ENCODE measurements around the gene CT45A9.
"Not testable (repeated sequence)": the region's sequence is repeated elsewhere in the genome, so short reads cannot be mapped to it uniquely, and the experiment has no call there.

Gene CT45A9

DNA sequence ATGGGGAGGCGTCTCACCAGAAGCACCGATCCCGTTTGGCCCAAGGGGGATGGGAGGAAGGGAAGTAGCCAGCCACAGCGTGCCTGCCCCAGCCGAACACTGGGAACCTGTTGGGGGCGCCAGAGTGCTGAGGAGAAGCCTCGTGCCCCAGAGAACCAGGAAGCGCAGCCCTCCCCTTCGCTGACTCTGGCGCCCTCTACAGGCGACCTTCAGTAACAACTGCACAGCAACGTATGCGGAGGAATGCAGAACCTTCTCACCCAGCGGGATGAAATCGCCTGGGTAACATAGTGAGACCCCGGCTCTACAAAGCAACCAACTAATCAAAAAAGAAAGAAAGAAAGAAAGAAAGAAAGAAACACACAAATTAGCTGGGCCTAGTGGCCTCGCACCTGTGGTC lies at the start of gene CT45A9:
Gene CT45A9, minus strand, starts transcription at position 101 of the 400 bp plus-strand sequence. CDS start 3,751 bp downstream, outside the sequence.
- H3K4me3 ChIP-seq (ENCODE audit: control insufficient read depth, low read depth, low read length); DNase-seq (ENCODE audit: low read depth): not testable (repeated sequence)

DNA sequence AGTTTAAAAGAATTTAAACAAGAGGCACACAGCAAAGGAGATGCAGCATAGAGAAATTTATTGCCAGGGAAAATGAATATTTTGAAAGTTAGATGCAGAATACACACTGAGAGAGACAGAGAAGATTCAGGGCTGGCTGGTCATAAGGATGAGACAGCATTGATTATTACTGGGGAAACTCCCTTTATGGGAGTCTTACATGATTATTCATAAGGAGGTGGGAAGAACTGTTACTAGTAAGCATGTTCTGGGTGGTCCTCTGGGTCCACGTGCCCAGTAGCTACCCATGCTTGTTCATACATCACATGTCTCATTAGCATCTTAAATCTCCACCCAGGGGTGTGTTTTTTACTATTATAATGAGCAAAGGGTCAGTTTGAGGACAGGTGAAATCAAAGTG lies 48.9 kb upstream of the CT45A9 start:
- not testable (repeated sequence) for DNase-seq (ENCODE audit: low read depth); H3K4me3 ChIP-seq (ENCODE audit: control insufficient read depth, low read depth, low read length)

- DNase-seq (ENCODE audit: low read depth) = no peak
- no peak overlapping the region for H3K4me3 ChIP-seq (ENCODE audit: control insufficient read depth, low read depth, low read length)
- TF ChIP-seq, protein P1, sequence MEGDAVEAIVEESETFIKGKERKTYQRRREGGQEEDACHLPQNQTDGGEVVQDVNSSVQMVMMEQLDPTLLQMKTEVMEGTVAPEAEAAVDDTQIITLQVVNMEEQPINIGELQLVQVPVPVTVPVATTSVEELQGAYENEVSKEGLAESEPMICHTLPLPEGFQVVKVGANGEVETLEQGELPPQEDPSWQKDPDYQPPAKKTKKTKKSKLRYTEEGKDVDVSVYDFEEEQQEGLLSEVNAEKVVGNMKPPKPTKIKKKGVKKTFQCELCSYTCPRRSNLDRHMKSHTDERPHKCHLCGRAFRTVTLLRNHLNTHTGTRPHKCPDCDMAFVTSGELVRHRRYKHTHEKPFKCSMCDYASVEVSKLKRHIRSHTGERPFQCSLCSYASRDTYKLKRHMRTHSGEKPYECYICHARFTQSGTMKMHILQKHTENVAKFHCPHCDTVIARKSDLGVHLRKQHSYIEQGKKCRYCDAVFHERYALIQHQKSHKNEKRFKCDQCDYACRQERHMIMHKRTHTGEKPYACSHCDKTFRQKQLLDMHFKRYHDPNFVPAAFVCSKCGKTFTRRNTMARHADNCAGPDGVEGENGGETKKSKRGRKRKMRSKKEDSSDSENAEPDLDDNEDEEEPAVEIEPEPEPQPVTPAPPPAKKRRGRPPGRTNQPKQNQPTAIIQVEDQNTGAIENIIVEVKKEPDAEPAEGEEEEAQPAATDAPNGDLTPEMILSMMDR (conservative IDR thresholded peaks at IDR 0.05; ENCODE audit: control insufficient read depth, insufficient read depth, low read depth, low read length) = no peak
Observed at GRCh38 chrX:135914404-135914803, 42.8 kb upstream of the CT45A9 start.

DNA sequence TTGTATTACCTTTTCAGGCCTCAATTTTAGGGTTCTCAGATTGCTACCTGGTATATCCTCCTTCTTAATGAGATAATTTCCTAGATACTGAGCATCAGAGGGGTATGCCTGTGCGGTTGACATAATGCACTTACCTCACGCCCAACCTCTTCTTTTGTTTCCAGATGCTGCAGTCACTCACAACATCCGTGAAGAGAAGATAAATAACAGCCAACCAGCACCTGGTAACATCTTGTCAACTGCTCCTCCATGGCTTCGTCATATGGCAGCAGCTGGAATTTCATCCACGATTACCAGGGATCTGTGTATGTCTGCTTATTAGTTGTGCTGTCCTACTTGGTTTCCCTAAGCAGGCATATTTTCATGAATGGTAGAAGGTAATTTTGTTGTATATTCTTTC lies 38.6 kb upstream of the CT45A9 start:
- H3K4me3 ChIP-seq (ENCODE audit: control insufficient read depth, low read depth, low read length) = no peak overlapping the region
- DNase-seq (ENCODE audit: low read depth) = no peak
- TF ChIP-seq, protein P1 (conservative IDR thresholded peaks at IDR 0.05; ENCODE audit: control insufficient read depth, insufficient read depth, low read depth, low read length) = no peak

GRCh38 chrX:135893294-135893817 lies 21.7 kb upstream of the CT45A9 start, which contains the start of the genes CT45A10 and SAGE1:
CT45A10 (minus strand) TSS chrX:135893444; CDS start chrX:135885344, 8,100 bp downstream.
SAGE1 (plus strand) TSS chrX:135893716; CDS start chrX:135896243, 2,527 bp downstream.
- TF ChIP-seq, protein P1 (conservative IDR thresholded peaks at IDR 0.05; ENCODE audit: control insufficient read depth, insufficient read depth, low read depth, low read length) = no peak
- no peak for DNase-seq (ENCODE audit: low read depth)
- no peak within 1 kb of the TSS for H3K4me3 ChIP-seq (ENCODE audit: control insufficient read depth, low read depth, low read length)

DNA sequence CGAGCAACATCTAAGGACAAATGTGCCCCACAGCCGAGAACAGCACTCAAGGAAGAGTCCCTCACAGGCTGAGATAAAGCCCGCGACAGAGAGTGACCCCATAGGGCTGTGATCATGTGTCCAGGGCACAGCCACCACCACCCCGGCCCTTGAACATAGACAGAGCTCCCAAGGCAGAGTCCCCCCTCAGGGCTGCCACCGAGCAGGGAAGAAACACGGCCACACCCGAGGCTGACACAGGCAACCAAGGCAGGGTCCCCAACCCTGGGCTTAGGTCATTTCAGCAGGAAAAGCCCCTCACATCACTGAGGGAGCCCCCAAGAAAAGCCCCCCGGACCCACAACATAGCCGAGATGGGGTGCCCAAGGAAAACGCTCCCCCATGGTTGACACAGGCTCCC lies 21.2 kb upstream of the CT45A9 start:
- TF ChIP-seq, protein P1 (conservative IDR thresholded peaks at IDR 0.05; ENCODE audit: control insufficient read depth, insufficient read depth, low read depth, low read length) = no peak
- DNase-seq (ENCODE audit: low read depth) = no peak
- no peak overlapping the region for H3K4me3 ChIP-seq (ENCODE audit: control insufficient read depth, low read depth, low read length)

GRCh38 chrX:135890087-135890585 lies 18.5 kb upstream of the CT45A9 start:
- TF ChIP-seq, protein P1 (conservative IDR thresholded peaks at IDR 0.05; ENCODE audit: control insufficient read depth, insufficient read depth, low read depth, low read length) = no peak
- H3K4me3 ChIP-seq (ENCODE audit: control insufficient read depth, low read depth, low read length) = no peak overlapping the region
- no peak for DNase-seq (ENCODE audit: low read depth)

DNA sequence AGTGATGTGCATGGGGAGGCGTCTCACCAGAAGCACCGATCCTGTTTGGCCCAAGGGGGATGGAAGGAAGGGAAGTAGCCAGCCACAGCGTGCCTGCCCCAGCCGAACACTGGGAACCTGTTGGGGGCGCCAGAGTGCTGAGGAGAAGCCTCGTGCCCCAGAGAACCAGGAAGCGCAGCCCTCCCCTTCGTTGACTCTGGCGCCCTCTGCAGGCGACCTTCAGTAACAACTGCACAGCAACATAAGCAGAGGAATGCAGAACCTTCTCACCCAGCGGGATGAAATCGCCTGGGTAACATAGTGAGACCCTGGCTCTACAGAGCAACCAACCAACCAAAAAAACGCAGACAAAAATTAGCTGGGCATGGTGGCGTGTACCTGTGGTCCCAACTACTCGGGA lies 17.4 kb upstream of the CT45A9 start:
- not testable (repeated sequence) for DNase-seq (ENCODE audit: low read depth); H3K4me3 ChIP-seq (ENCODE audit: control insufficient read depth, low read depth, low read length)

DNA sequence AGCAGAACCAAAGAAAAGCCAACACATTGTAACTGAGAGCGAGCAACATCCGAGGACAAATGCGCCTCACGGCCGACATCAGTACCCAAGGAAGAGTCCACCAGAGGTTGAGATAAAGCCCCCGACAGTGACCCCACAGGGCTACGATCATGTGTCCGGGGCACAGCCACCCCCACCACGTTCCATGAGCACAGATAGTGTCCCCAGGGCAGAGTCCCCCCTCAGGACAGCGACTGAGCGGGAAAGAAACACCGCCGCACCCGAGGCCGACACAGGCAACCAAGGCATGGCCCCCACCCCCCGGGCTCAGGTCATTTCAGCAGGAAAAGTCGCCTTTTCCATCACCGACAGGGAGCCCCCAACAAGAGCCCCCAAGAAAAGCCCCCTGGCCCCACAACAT lies 16.6 kb upstream of the CT45A9 start:
- H3K4me3 ChIP-seq (ENCODE audit: control insufficient read depth, low read depth, low read length); DNase-seq (ENCODE audit: low read depth): not testable (repeated sequence)

DNA sequence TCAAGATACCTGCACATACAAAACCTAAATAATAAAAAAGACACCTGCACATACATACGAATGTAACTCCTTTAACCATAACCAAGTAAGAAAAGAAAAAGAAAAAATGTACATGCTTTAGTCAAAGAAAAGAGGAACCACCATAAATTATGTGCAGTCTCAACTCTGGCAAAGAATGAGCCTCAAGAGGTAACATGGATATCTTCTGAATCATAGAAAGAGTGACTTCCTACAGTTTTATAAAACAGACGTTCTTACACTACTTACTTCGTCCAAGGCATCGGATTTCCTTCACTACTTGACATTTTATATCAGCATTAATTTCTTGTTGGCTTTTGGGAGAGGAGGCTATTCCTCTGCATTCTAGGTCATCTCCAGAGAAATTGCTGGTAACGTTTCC lies 11.1 kb upstream of the CT45A9 start:
- not testable (repeated sequence) for H3K4me3 ChIP-seq (ENCODE audit: control insufficient read depth, low read depth, low read length); DNase-seq (ENCODE audit: low read depth)

- H3K4me3 ChIP-seq (ENCODE audit: control insufficient read depth, low read depth, low read length); DNase-seq (ENCODE audit: low read depth): not testable (repeated sequence)
Observed at GRCh38 chrX:135854438-135854837, 17.2 kb downstream of the CT45A9 start, which contains the start of gene CT45A8. CT45A8 (minus strand) TSS chrX:135854538; CDS start chrX:135850783, 3,755 bp downstream.

DNA sequence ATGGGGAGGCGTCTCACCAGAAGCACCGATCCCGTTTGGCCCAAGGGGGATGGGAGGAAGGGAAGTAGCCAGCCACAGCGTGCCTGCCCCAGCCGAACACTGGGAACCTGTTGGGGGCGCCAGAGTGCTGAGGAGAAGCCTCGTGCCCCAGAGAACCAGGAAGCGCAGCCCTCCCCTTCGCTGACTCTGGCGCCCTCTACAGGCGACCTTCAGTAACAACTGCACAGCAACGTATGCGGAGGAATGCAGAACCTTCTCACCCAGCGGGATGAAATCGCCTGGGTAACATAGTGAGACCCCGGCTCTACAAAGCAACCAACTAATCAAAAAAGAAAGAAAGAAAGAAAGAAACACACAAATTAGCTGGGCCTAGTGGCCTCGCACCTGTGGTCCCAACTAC lies 34.4 kb downstream of the CT45A9 start, which contains the start of gene CT45A7:
Gene CT45A7, minus strand, starts transcription at position 101 of the 400 bp plus-strand sequence. CDS start 3,747 bp downstream, outside the sequence.
- DNase-seq (ENCODE audit: low read depth); H3K4me3 ChIP-seq (ENCODE audit: control insufficient read depth, low read depth, low read length): not testable (repeated sequence)

Data from fibroblast of mammary gland (primary cell).